Choroid plexus epithelial cell (primary cell): ENCODE measurements around the gene ZNF579.
A peak's percentile ranks its signal among the peaks of the same experiment; 100 is the strongest.

ENCODE experiments used
- DNase-seq: peaks from one replicate; pipeline ENCODE4 v3.0.0-alpha.2; 2010; ENCODE audit warnings: low read depth
- H3K4me3 ChIP-seq: 2 replicates; pipeline ENCODE4 v1.5.1; 2011; ENCODE audit warnings: low read depth, mild to moderate bottlenecking, control low read depth, low read length, moderate library complexity
- CTCF ChIP-seq: conservative IDR thresholded peaks from 2 replicates; pipeline ENCODE4 v1.5.1; 2011; ENCODE audit warnings: low read depth, mild to moderate bottlenecking, control low read depth, inconsistent platforms, low read length, moderate library complexity

The ZNF579 gene

GRCh38 chr19:55622242-55622969 is 41.8 kb upstream of the ZNF579 start:
- DNase-seq = no peak
- TF ChIP-seq CTCF = no peak
- no peak overlapping the region for H3K4me3 ChIP-seq

DNA sequence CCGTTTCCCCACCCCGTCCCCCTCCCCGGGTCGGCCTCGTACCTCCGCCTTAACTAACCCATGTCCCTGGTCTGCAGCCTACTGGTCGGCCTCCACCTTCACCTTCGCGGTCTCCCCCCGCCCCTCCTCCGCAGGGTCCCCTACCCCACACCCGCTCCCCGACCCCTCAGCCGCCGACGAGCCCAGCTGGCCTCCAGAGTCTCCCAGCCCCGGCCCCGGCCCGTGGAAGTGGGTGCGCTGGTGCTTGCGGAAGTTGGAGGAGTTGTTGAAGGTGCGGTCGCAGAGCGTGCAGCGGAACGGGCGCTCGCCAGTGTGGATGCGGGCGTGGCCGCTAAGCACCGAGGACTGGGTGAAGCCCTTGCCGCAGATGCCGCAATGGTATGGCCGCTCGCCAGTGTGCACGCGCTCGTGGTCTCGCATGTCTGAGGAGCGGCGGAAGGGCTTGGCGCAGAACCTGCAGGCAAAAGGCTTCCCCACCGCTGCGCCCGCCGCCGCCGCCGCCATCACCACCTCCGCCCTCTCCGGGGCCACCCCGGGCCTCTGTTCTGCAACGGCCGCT is 41.1 kb upstream of the ZNF579 start:
- DNase-seq = no peak
- TF ChIP-seq CTCF = no peak
- H3K4me3 ChIP-seq = no peak overlapping the region

DNA sequence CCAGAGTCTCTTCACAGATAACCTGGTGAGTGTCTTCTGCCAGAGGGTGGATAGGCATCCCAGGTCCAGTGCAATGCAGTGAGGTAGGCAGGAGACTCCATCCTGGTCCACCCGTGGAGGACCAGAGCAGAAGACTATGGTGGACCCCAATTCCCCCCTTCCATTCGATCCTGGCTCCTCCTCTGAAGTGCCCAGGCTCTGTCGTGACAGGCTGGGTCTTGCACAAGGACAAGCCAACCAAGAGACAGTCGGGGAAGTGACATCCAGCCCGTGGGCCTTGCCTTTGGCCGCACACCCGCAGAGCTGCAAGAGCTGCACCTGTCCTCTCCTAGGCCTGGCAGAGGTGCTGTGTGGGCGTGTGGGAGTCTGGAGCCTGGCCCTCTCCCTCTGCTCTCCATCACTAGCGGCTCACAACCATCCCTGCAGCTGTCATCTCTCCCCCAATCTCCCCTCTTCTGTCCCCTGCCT is 40.6 kb upstream of the ZNF579 start:
- DNase-seq = no peak
- H3K4me3 ChIP-seq = no peak overlapping the region
- TF ChIP-seq CTCF = no peak

DNA sequence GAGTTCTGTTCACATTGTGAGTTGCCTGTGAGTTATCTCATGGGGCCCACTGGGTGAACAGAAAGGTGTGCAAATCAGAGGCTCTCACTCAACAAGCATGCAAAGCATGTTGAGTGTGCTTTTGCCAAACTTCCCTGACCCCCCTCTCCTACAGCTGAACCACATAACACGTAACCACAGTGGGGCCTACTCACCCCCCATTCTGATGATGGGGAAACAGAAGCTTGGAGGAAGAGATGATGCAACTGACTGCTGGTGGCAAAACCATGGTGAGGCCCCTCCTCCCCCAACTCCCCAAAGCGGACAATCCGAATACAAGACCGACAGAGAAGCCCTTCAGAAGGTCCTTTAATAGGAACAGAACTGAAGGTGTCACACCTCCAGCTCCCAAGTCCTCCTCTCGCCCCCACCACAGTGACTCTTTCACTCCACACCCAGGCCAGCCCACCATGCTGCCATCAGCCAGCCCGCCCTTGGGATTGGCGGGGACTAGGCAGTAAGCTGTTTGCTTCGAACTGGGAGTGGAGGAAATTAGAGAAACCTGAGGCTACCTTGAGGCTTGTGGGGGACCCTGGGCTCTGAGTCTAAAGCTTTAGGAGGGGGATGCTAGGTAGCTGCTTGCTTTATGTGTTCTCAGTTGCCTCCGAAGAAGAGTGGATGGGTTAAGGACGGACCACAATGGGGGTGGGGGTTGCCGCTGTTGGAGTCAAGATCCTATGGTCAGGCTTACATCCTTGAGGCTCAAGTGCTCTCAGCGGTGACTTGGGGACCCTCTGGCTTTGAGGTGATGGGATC is 40.0 kb upstream of the ZNF579 start:
- TF ChIP-seq CTCF = no peak
- no peak overlapping the region for H3K4me3 ChIP-seq
- peak; percentile 19 for DNase-seq

- no peak overlapping the region for H3K4me3 ChIP-seq
- TF ChIP-seq CTCF = no peak
- peak; percentile 45 for DNase-seq
These were observed 38.6 kb upstream of the ZNF579 start for GRCh38 chr19:55619286-55619685.

- DNase-seq = no peak
- TF ChIP-seq CTCF = no peak
- H3K4me3 ChIP-seq = no peak overlapping the region
These were observed 37.8 kb upstream of the ZNF579 start for GRCh38 chr19:55618426-55618825.
